ENCODE measurements around the gene C19orf85.

DNA sequence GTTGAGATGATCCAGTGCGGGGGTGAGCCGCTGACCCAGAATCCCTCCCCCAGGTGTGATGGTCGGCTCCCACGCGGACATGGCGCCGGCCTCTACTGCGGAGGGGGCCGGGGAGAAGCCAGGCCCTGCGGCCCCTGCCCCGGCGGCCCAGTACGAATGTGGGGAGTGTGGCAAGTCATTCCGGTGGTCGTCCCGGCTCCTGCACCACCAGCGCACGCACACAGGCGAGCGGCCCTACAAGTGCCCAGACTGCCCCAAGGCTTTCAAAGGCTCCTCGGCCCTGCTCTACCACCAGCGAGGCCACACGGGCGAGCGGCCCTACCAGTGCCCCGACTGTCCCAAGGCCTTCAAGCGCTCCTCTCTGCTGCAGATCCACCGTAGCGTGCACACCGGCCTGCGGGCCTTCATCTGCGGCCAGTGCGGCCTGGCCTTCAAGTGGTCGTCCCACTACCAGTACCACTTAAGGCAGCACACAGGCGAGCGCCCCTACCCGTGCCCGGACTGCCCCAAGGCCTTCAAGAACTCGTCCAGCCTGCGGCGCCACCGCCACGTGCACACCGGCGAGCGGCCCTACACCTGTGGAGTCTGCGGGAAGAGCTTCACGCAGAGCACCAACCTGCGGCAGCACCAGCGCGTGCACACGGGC is 16.7 kb upstream of the C19orf85 start:
- TF ChIP-seq, protein P1, sequence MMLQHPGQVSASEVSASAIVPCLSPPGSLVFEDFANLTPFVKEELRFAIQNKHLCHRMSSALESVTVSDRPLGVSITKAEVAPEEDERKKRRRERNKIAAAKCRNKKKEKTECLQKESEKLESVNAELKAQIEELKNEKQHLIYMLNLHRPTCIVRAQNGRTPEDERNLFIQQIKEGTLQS (IDR thresholded peaks at IDR 0.05) = no peak
- TF ChIP-seq, protein P2, sequence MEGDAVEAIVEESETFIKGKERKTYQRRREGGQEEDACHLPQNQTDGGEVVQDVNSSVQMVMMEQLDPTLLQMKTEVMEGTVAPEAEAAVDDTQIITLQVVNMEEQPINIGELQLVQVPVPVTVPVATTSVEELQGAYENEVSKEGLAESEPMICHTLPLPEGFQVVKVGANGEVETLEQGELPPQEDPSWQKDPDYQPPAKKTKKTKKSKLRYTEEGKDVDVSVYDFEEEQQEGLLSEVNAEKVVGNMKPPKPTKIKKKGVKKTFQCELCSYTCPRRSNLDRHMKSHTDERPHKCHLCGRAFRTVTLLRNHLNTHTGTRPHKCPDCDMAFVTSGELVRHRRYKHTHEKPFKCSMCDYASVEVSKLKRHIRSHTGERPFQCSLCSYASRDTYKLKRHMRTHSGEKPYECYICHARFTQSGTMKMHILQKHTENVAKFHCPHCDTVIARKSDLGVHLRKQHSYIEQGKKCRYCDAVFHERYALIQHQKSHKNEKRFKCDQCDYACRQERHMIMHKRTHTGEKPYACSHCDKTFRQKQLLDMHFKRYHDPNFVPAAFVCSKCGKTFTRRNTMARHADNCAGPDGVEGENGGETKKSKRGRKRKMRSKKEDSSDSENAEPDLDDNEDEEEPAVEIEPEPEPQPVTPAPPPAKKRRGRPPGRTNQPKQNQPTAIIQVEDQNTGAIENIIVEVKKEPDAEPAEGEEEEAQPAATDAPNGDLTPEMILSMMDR (IDR thresholded peaks at IDR 0.05; ENCODE audit: low read depth, low read length, missing input control) = no peak
- TF ChIP-seq GABPA (IDR thresholded peaks at IDR 0.05 in 1 of 2, conservative IDR thresholded peaks at IDR 0.05 in 1 of 2) (no peak), TAF1 (conservative IDR thresholded peaks at IDR 0.05) (no peak), HNF4G (IDR thresholded peaks at IDR 0.05) (no peak), YY1 (IDR thresholded peaks at IDR 0.05) (no peak)
- TF ChIP-seq, protein P3, sequence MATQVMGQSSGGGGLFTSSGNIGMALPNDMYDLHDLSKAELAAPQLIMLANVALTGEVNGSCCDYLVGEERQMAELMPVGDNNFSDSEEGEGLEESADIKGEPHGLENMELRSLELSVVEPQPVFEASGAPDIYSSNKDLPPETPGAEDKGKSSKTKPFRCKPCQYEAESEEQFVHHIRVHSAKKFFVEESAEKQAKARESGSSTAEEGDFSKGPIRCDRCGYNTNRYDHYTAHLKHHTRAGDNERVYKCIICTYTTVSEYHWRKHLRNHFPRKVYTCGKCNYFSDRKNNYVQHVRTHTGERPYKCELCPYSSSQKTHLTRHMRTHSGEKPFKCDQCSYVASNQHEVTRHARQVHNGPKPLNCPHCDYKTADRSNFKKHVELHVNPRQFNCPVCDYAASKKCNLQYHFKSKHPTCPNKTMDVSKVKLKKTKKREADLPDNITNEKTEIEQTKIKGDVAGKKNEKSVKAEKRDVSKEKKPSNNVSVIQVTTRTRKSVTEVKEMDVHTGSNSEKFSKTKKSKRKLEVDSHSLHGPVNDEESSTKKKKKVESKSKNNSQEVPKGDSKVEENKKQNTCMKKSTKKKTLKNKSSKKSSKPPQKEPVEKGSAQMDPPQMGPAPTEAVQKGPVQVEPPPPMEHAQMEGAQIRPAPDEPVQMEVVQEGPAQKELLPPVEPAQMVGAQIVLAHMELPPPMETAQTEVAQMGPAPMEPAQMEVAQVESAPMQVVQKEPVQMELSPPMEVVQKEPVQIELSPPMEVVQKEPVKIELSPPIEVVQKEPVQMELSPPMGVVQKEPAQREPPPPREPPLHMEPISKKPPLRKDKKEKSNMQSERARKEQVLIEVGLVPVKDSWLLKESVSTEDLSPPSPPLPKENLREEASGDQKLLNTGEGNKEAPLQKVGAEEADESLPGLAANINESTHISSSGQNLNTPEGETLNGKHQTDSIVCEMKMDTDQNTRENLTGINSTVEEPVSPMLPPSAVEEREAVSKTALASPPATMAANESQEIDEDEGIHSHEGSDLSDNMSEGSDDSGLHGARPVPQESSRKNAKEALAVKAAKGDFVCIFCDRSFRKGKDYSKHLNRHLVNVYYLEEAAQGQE (IDR thresholded peaks at IDR 0.05) = no peak
- TF ChIP-seq, protein P4, sequence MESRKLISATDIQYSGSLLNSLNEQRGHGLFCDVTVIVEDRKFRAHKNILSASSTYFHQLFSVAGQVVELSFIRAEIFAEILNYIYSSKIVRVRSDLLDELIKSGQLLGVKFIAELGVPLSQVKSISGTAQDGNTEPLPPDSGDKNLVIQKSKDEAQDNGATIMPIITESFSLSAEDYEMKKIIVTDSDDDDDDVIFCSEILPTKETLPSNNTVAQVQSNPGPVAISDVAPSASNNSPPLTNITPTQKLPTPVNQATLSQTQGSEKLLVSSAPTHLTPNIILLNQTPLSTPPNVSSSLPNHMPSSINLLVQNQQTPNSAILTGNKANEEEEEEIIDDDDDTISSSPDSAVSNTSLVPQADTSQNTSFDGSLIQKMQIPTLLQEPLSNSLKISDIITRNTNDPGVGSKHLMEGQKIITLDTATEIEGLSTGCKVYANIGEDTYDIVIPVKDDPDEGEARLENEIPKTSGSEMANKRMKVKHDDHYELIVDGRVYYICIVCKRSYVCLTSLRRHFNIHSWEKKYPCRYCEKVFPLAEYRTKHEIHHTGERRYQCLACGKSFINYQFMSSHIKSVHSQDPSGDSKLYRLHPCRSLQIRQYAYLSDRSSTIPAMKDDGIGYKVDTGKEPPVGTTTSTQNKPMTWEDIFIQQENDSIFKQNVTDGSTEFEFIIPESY (IDR thresholded peaks at IDR 0.05) = no peak

All from liver (tissue), 3 donors.